Esophagus mucosa (tissue), 1 donor: Measurements from ENCODE around the gene MBP. TPM values are rescaled to one million over a fixed set of nuclear protein-coding genes. Genes with fewer than 3 reads are reported as not detected.

ENCODE experiments used
- ATAC-seq: fragments of 200-7000 bp; cut with Tn5 transposase; one replicate; pipeline ENCODE4 v1.9.1; 2020
- total RNA-seq: library from RNA; stranded (reverse); gene quantifications from one replicate; pipeline ENCODE4 v1.2.4, GENCODE V29; 2023
- donor health status: DM: yes; HTN: yes; CAD: no.

The MBP gene
- total RNA-seq, 1 donor from 2014 or later: 25.5 TPM

DNA sequence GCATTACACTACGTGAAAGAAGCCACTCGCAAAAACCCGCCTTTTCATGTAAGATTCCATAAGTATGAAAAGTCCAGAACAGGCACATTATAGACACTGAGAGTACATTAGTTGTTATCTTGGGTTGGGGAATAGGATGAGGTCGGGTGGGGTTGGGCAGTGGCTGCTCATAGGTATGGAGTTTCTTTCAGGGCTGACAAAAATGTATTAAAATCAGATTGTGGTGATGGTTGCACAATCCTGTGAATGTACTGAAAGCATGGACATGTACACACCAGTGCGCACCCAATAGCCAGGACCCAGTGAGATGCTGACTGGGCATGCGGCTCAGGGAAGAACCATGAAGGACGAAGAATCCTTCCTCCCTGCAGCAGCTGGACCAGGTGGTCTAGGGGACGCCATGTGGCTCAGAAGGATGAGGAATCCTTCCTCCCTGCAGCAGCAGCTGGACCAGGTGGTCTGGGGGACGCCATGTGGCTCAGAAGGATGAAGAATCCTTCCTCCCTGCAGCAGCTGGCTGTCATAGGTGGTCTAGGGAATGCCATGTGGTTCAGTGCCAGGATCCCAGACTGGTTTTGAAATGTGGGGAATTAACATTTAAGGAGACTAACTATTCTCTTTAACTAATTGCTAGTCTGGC is 50.1 kb downstream of the MBP start:
- ATAC-seq: no peak

- no peak for ATAC-seq
These were observed 51.2 kb downstream of the MBP start for GRCh38 chr18:77081390-77081778.

DNA sequence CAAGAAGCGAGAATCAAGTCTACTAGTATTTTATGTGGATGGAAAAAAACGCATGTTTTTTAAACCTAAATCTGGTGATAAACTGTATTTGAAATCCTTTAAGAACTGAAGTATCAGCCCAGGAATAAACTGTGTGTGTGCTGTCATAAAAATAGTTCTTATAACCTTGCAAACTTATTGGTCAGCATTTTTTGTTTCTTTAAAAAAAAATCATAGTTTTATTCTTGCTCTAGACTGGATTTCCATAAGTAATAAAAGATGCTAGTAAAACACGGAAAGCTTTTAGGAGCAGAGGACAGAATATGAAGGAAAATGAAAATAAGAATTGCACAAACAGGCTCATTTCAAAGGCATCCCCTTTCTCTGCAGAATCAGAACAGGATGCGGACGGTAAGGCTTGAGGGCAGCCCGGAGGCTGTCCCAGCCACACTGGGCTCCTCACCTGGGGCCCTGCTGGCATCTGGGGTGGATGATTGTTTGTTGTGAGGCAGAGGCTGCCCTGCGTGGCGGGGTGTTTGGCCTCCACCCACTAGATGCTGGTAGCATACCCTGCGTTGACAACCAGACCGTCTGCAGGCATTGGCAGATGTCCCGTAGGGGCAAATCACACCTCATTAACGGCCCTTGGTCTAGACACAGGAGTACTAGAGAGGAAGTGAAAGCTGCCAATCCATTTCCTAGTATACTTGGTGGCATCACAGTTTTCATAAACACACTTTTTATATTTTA is 52.5 kb downstream of the MBP start:
- peak; percentile 65 for ATAC-seq

DNA sequence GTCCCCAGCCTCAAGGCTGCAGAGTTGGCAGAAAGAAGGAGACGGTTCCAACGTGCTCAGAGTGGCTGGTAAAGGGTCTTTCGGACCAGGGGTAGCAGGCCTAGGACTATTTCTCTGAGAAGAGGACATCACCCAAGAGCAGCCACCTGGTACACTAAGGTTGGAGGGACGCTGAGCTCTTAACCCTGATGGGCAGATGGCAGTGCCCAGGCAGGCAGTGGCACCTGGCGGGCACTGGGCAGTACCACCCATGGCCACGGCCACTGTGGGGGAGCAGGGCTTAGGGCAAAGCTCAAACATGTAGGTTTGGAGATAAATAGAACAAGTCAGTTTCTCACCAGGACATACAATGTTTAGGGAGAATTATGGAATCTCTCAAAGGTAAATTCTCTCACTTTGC is 53.5 kb downstream of the MBP start:
- ATAC-seq: no peak

DNA sequence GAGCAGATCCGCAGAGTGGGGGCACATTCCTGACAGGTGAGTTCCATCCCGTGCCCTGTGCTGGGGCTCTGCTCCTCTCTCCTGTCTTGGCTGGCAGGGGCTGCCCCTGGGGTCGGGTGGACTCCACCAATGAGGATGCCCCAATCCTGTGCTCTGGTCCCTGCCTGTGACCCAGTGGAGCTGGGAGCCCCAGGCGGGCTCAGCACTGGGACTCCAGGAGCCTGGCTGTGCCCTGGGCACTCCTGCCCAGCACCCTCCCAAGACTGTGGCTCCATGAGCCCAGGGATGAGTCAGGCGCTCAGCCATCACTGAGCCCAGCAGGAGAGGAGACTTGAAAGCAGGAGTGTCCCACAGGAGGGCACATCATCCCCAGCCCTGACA is 53.9 kb downstream of the MBP start:
- peak; percentile 11 for ATAC-seq

- ATAC-seq: peak; percentile 7
These were observed 54.5 kb downstream of the MBP start for GRCh38 chr18:77077941-77078689.

DNA sequence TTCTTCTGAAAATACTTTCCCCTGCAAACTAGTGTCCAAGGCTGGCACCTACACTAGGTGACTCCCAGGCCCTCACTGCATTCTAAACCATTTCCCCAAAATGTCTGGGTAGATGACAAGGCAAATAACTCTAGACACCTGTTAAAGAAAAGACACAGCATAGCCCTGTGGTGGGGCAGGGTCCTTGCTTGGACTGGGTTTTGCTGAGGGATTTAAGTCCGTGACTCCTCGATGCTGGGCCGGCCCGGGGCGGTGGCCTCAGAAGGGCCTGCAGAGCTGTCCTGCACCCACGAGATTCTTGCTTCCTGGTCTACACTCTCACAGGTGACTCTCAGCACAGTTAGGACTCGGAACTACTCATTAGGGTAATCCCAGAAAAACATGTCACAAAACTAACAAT is 55.2 kb downstream of the MBP start:
- no peak for ATAC-seq

GRCh38 chr18:77076111-77076510 is 56.5 kb downstream of the MBP start:
- no peak for ATAC-seq

DNA sequence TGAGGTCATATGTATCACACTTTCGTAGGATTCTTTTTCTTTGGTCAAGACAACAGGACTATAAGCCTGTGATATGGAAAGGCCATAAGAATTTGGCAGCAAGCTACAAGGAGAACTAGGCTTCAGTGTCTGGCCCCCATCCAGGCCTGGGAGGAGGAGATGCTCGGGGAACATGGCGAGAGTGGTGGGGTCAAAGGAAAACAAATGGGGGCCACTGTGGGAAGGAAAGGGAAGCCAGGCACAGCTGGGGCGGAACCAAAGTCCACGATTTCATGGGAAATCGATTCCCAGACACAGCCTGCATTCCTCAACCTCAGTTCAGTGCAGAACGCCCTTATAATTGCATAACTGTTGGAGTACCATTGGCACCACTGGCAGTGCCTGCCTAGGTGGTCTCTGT is 58.2 kb downstream of the MBP start:
- no peak for ATAC-seq

- ATAC-seq: no peak
These were observed 59.1 kb downstream of the MBP start for GRCh38 chr18:77073336-77074093.

- ATAC-seq: no peak
These were observed 60.0 kb downstream of the MBP start for GRCh38 chr18:77072566-77072965.

GRCh38 chr18:77071711-77072292 is 60.8 kb downstream of the MBP start:
- ATAC-seq: no peak

DNA sequence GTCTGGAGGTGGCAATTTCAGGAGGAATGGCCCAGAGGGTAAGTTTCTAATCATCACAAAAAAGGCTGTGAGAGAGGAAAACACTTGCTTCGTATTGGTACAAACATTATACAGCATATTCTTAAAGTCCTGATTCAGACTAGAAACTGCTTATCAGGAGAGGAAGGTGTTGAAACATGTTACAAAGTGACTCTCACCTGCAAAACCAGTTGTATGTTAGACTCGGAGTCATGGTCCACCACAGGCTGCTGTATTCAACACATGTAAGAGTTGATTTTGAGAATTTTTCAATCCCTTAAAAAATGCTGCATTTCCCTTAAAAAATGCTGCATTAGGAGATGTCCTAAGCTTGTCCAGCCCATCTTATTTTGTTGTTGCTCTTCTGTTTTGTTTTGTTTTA is 61.5 kb downstream of the MBP start:
- ATAC-seq: peak; percentile 76

DNA sequence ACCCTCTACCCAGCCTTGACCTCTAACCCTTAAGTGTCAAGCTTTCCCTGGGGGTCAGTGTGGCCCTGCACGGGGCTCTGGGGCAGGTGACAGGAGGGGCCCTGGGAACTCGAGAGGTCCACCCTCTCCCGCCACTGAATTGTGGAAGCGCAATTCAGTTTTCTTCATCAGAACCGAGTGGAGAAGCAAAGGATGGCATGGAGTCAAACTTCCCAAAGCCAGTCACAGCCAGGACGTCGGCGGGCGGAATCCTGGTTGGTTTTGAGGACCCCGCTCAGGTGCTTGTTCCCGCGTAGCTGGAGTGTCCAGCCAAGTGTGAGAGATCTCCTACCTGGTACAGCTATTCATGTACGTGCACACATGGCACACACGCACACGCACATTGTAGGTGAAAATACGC is 62.0 kb downstream of the MBP start:
- ATAC-seq: no peak

- ATAC-seq: no peak
These were observed 62.7 kb downstream of the MBP start for GRCh38 chr18:77069931-77070330.

- no peak for ATAC-seq
These were observed 63.1 kb downstream of the MBP start for GRCh38 chr18:77069482-77069881.

DNA sequence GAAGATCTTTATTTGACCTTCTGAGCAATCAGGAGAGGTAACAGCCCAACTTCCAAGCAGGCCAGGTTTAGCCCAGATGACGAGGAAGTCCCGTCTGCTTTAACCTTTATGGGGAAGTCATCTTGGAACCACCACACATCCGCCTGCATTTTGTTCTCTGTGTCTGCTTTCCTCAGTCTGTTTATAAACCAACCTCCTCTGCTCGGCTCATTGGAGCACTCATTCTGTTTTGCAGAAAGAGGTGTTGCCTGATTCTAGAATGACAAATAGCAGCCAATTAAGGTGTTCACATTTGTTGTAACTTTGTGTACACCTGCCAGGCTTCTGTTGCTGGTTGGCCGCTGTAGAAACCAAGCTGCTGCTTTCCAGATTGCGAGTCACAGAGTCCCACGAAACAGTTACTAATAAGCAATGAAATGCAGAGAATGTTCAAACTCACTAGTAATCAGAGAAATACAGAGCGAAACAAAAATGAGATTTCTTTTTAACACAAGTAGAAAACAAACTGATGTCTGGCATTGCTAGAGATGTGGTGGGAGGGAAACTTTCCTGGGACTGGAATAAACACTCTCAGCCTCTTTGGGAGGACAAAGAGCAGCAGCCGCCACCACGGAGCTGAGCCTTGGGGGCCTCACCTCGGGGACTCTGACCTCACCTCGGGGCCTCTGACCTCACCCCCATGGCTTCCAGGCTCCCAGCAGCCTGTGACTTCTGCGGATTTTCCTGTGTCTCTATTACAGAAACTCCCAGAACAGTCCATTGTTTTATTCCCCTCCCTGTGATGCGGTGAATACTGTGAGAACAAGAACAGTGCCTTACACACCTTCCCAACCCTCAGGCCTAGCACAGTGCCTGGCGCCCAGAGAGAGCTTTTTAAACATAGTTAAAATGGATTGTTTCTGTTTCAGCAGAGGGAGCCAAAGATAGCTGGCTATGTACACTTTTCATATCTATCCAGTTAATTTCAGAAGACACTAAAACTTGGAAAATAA is 64.0 kb downstream of the MBP start:
- ATAC-seq: peak; percentile 36

GRCh38 chr18:77067291-77068061 is 65.1 kb downstream of the MBP start:
- peak; percentile 56 for ATAC-seq

- no peak for ATAC-seq
These were observed 65.9 kb downstream of the MBP start for GRCh38 chr18:77066689-77067088.

DNA sequence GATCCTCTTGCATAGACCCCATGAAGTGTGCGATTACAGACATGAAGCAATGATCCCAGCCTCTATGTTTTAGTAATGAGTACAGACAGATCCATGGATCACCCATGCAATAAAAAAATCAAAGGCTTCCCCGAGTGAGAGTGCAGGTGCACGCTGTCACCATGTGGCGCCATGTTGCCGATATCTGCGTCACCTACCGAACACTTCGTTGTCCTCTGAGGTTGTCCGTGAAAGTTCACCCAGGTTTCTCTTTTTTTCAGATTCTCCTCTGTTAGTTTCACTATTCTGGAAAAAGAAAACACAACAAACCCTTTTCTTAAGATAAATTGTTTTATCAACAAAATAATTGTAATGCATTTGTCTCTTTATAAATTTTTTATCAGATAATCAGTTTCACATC is 66.5 kb downstream of the MBP start:
- no peak for ATAC-seq
